GM19023 (cell line): Measurements from ENCODE around the gene ATP6V0A1.
A peak's percentile ranks its signal among the peaks of the same experiment; 100 is the strongest.
"Not testable (repeated sequence)": the region's sequence is repeated elsewhere in the genome, so short reads cannot be mapped to it uniquely, and the experiment has no call there.

ENCODE experiments used
- ATAC-seq: cut with Tn5 transposase; IDR thresholded peaks from one replicate; pipeline ENCODE4 v1.9.1; 2021; ENCODE audit warnings: mild to moderate bottlenecking, moderate library complexity; ENCODE audit not compliant: unreplicated experiment

Gene ATP6V0A1

DNA sequence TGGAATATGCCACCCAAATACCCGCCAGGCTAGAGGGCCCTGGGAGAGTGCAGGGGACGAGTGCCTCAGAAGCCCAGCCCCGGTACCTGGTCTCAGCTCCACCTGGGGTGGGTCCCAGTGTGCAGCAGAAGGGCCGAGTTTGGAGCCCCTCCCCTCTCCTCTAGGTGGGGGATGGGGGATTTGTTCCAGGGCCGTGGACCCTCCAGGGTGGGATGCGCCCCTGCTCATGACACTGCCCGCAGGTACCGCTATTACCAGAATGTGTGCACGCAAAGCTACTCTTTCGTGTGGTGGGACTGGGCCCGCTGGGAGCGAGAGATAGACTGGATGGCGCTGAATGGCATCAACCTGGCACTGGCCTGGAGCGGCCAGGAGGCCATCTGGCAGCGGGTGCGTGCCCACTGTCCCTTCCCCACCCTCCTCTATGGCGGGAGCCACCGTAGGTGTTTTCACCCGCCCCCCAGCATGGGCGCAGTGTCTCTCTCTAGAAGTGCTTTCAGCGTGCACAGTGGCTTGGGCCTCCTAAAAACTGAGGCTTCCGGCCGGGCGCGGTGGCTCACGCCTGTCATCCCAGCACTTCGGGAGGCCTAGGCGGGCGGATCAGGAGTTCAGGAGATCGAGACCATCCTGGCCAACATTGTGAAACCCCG is 78.6 kb downstream of the ATP6V0A1 start:
- ATAC-seq, result no peak

DNA sequence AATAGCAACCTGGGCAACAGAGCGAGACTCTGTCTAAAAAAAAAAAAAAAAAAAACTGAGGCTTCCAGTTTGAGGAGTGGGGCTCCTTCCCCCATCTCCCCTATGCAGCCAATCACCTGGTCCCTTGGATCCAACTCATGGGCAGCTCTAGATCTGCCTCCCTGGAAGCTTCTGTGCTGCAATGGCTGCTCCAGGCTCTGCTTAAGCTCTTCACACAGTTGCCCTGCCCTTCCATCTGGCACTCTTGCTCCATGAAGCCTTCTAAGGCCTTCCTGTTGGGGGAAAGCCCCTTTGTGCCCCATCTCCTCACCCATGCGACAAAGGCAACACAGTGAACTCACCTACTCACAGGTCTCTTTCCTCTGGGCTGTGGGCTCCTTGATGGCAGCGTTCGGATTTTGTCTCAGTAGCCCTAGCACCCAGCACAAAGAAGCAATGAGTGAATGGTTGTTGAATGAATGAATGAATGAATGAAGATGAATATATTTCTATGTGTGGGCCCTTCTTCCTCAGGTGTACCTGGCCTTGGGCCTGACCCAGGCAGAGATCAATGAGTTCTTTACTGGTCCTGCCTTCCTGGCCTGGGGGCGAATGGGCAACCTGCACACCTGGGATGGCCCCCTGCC is 79.3 kb downstream of the ATP6V0A1 start:
- ATAC-seq, result no peak

GRCh38 chr17:42538482-42538881 is 79.8 kb downstream of the ATP6V0A1 start:
- ATAC-seq, result no peak

- not testable (repeated sequence) for ATAC-seq
Measured at GRCh38 chr17:42540558-42540957, 81.9 kb downstream of the ATP6V0A1 start.

DNA sequence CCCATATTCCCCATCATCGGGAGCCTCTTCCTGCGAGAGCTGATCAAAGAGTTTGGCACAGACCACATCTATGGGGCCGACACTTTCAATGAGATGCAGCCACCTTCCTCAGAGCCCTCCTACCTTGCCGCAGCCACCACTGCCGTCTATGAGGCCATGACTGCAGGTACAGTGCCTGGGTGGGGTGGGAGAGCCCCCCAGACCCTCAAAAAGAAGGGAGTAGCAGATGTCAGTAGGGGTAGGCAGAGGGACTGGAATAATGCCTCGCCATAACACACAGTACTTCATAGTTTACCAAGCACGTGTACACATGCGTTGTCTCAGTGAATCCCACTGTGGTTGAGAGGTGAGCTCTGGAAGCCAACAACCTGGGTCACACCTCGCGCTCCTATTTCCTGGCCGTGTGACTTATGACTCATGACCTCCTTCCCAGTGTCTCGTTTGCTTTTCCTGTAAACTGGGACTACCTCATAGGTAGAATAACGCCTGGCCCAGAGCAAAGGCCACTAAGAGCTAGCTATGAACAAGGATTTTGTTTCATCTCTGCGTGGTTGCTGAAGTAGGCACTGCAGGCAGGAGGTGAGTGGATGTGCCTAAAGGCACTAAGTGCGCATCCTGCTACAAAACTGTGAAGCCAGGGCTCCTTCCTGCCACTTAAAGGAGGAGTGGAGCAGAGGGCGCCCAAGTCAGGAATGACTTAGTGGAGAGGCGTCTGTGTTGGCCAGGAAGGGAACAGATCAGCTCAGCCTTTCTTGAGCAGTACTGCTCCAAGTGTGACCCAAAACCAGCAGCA is 82.6 kb downstream of the ATP6V0A1 start:
- ATAC-seq, result no peak

- ATAC-seq, result no peak
Measured at GRCh38 chr17:42543190-42544079, 84.8 kb downstream of the ATP6V0A1 start.

DNA sequence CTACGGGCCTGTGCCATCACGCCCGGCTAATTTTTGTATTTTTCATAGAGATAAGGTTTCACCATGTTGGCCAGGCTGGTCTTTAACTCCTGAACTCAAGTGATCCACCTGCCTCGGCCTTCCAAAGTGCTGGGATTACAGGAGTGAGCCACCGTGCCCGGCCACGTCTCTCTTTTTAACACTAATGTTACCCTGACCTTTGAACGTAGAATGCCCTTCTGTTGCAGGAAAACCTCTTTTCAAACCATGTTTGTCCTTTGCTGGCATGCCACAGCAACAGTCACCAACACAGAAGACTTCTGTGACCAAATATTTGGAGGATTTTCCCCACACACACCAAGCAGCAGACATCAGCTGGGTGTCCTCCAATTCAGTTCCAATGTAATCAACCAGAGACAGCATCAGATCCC is 86.2 kb downstream of the ATP6V0A1 start:
- ATAC-seq, result no peak

DNA sequence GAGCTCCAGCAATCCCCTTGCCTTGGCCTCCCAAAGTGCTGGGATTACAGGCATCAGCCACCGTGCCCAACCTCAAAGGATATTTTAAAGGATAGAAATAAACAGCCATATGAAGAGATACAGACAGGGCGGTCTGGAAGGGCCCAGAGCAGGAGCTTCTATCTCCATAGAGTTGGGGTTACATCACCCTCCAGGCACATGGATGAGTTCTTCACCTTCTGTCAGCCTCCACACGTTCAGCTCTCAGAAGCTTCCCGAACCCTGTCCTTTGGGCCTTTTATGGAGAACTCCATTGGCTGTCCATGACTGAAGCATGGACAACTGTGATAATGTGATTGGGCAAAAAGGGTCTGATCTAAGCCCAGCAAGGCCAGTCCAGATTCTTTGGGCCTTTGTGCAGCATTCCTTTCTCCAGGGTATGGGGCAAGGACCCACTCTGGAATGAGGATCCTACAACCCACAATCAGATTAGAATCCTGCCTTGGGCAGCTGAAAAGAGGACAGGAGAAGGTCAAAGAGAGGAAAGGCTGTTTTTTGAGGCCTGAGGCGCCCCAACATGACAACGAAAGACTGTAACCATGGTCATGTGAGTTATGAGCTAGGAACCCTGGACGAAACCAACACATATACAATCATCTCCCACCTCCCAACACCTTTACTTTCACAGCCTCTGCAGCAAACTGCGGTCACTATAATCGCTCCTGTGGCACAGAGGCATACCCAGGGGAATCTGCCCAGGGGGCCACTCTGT is 87.3 kb downstream of the ATP6V0A1 start:
- ATAC-seq, result not testable (repeated sequence)

GRCh38 chr17:42547001-42547461 is 88.4 kb downstream of the ATP6V0A1 start:
- ATAC-seq, result no peak

DNA sequence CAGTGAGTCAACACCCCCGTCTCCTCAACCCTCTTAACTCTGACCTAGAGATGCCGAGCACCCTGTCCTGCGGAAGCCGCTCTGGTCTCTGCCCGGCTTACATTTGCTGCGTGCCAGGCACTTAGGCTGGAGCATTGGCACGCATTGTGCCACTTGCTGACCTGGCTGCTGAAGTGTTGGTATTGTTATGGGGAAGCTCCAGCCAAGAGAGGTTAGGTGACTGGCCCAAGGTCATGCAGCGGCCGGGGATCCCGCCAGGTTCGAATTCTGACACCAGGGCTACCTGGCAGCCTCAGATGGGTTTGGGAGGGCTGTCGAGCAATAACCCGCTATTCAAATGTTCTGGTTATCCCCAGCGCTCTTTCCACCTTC is 89.0 kb downstream of the ATP6V0A1 start:
- ATAC-seq, result no peak

DNA sequence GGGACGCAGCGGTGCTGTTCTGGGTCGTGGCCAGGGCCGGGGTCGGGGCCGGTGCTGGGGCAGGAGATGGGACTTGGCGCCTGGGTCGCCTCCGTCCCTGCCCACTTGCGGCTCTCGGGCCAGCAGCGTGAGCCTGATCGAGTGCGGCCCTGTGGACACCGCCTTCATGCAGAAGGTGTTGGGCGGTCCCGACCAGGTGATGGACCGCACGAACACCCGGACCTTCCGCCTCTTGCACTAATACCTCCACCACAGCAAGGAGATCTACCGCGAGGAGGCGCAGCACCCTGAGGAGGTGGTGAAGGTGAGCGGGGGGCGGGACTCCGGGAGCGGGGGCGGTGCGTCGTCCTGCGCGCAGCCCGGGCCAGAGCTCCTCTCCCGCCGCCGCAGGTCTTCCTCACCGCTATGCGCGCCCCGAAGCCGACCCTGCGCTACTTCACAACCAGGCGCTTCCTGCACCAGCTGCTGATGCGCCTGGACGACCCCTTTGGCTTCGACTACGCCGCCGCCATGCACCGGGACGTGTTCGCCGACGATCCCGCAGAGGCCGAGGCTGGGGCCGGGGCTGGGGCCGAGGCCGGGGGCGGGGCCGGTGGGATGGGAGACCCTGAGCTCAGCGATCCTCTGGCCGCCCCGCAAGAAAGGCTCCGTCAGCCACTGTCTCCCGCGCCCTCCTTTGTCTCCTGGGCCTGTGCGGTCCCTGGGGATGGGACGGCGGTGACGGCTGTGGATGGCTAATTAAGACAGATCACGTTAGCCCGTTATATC is 89.6 kb downstream of the ATP6V0A1 start:
- peak; percentile 63 for ATAC-seq

GRCh38 chr17:42548993-42549755 is 90.5 kb downstream of the ATP6V0A1 start:
- ATAC-seq, result no peak

GRCh38 chr17:42552736-42553135 is 94.1 kb downstream of the ATP6V0A1 start, which contains the start of gene HSD17B1:
Gene HSD17B1 (plus strand): TSS chr17:42552923. CDS start chr17:42552934, 11 bp downstream.
- ATAC-seq, result not testable (repeated sequence)

- ATAC-seq, result no peak
Measured at GRCh38 chr17:42553161-42553818, 94.6 kb downstream of the ATP6V0A1 start.

GRCh38 chr17:42553866-42554249 is 95.2 kb downstream of the ATP6V0A1 start:
- ATAC-seq, result no peak

GRCh38 chr17:42554250-42555121 is 95.8 kb downstream of the ATP6V0A1 start:
- ATAC-seq, result peak; percentile 69

GRCh38 chr17:42555122-42555622 is 96.5 kb downstream of the ATP6V0A1 start:
- ATAC-seq, result no peak
